NCI-H1048 (cell line): ENCODE data around the gene DOCK7.
A peak's percentile ranks its signal among the peaks of the same experiment; 100 is the strongest.

Experiments used
- DNase-seq: peaks from one replicate; lab custom pipeline; 2025; lab: John Stamatoyannopoulos, UW

DOCK7 gene

GRCh38 chr1:62439652-62440371 lies 248.4 kb downstream of the DOCK7 start:
- no peak for DNase-seq

- no peak for DNase-seq
Observed at GRCh38 chr1:62438163-62438562, 250.0 kb downstream of the DOCK7 start.

- DNase-seq, result no peak
Observed at GRCh38 chr1:62437273-62437940, 250.8 kb downstream of the DOCK7 start.

GRCh38 chr1:62436466-62437272 lies 251.5 kb downstream of the DOCK7 start, which contains the start of gene USP1:
USP1 (plus strand) TSS chr1:62437049; CDS start chr1:62439868, 2,819 bp downstream.
- DNase-seq, result peak; percentile 98

GRCh38 chr1:62436039-62436465 lies 252.1 kb downstream of the DOCK7 start:
- DNase-seq, result no peak

GRCh38 chr1:62435231-62436038 lies 252.8 kb downstream of the DOCK7 start:
- no peak for DNase-seq

- no peak for DNase-seq
Observed at GRCh38 chr1:62434618-62435001, 253.6 kb downstream of the DOCK7 start.

- DNase-seq, result no peak
Observed at GRCh38 chr1:62433861-62434617, 254.1 kb downstream of the DOCK7 start.

- no peak for DNase-seq
Observed at GRCh38 chr1:62429581-62429980, 258.6 kb downstream of the DOCK7 start.

- no peak for DNase-seq
Observed at GRCh38 chr1:62428351-62428750, 259.8 kb downstream of the DOCK7 start.

GRCh38 chr1:62426794-62427193 lies 261.4 kb downstream of the DOCK7 start:
- no peak for DNase-seq

GRCh38 chr1:62426237-62426636 lies 261.9 kb downstream of the DOCK7 start:
- no peak for DNase-seq

- no peak for DNase-seq
Observed at GRCh38 chr1:62425041-62425440, 263.1 kb downstream of the DOCK7 start.

GRCh38 chr1:62424411-62424810 lies 263.8 kb downstream of the DOCK7 start:
- DNase-seq, result no peak

GRCh38 chr1:62423580-62424242 lies 264.5 kb downstream of the DOCK7 start:
- DNase-seq, result no peak

GRCh38 chr1:62420214-62420613 lies 268.0 kb downstream of the DOCK7 start:
- no peak for DNase-seq

- DNase-seq, result no peak
Observed at GRCh38 chr1:62417351-62417999, 270.7 kb downstream of the DOCK7 start.

- no peak for DNase-seq
Observed at GRCh38 chr1:62415687-62416086, 272.5 kb downstream of the DOCK7 start.

GRCh38 chr1:62407398-62408009 lies 280.7 kb downstream of the DOCK7 start:
- peak; percentile 9 for DNase-seq

GRCh38 chr1:62406576-62406975 lies 281.6 kb downstream of the DOCK7 start:
- no peak for DNase-seq
